Adrenal gland (tissue), 5 donors: Measurements from ENCODE around the gene KCNMB3.

ENCODE experiments used
- POLR2A ChIP-seq, 2 donors: fragments of 450-650 bp; IDR thresholded peaks; one replicate each; pipeline ENCODE4 v1.6.1; 2017; ENCODE audit warnings: antibody characterized with exemption in 2 of 2, mild to moderate bottlenecking in 2 of 2, moderate library complexity in 1 of 2
- TF ChIP-seq, protein P1 (sequence below), 6 experiments: fragments of 450-650 bp in 4 of 6; fragments of 200-600 bp in 2 of 6; sonication (generic) in 1 of 6; IDR thresholded peaks; 1 replicate in 5 of 6; 2 replicates in 1 of 6; pipeline versions ENCODE4 v1.5.1 to v1.8.0; 2016 to 2021; ENCODE audit warnings: antibody characterized with exemption in 6 of 6, mild to moderate bottlenecking in 2 of 6, moderate library complexity in 1 of 6
- donor health status: DM: no; HTN: no; CAD: no.

DNA sequence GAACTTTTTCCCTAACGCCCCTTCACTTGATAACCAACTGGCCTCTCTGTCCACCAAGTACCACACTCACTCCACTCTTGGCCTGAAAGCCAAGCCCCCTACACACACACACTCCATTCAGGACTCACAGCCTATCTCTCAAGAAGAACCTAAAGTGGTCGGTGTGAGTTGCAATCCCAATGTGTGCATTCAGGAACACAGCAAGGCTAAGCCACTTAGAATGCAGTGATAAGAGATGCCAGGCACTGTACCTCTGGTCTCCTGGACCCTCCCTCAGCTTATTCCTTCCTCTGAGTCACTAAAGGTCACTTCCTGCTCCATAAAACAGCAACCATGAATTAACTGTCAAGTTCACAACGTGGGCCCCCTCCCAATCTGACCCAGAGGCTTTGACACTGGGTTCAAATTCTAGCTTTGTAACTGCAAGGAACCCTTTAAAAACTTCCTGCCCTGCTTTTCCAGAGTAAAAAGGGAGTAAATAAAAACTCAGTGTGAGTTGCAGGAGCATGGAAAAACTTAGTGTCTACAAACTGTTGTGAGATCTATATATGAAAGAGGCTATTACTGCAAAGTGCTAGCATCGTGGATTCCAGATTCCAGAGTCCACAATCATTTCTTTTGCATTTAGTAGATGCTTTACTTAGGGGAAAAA is 17.6 kb upstream of the KCNMB3 start:
- TF ChIP-seq, protein P1, sequence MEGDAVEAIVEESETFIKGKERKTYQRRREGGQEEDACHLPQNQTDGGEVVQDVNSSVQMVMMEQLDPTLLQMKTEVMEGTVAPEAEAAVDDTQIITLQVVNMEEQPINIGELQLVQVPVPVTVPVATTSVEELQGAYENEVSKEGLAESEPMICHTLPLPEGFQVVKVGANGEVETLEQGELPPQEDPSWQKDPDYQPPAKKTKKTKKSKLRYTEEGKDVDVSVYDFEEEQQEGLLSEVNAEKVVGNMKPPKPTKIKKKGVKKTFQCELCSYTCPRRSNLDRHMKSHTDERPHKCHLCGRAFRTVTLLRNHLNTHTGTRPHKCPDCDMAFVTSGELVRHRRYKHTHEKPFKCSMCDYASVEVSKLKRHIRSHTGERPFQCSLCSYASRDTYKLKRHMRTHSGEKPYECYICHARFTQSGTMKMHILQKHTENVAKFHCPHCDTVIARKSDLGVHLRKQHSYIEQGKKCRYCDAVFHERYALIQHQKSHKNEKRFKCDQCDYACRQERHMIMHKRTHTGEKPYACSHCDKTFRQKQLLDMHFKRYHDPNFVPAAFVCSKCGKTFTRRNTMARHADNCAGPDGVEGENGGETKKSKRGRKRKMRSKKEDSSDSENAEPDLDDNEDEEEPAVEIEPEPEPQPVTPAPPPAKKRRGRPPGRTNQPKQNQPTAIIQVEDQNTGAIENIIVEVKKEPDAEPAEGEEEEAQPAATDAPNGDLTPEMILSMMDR (IDR thresholded peaks at IDR 0.05), result no peak
- TF ChIP-seq POLR2A (IDR thresholded peaks at IDR 0.05), result no peak
